DND-41 (cell line): ENCODE measurements around the gene RHBDF2.

Experiments
- ATAC-seq: fragments of 200-7000 bp; cut with Tn5 transposase; 3 replicates; pipeline ENCODE4 v1.9.1; 2021; ENCODE audit warnings: low read depth; ENCODE audit not compliant: insufficient read depth
- DNase-seq: peaks from one replicate; pipeline ENCODE4 v3.0.0-alpha.2; 2020
- H2AFZ ChIP-seq: 2 replicates; pipeline ENCODE4 v1.6.0; 2012; ENCODE audit warnings: low read depth, low read length
- H3K27ac ChIP-seq: 2 replicates; pipeline ENCODE4 v1.5.1; 2012; ENCODE audit warnings: low read length, inconsistent platforms
- H3K27me3 ChIP-seq: fragments of 200-600 bp; sonication (generic); 2 replicates; pipeline ENCODE4 v1.6.0; 2012; ENCODE audit warnings: low read length, mild to moderate bottlenecking, inconsistent platforms; ENCODE audit not compliant: insufficient read depth, poor library complexity
- H3K36me3 ChIP-seq: 2 replicates; pipeline ENCODE4 v1.5.1; 2012; ENCODE audit warnings: low read length, inconsistent platforms; ENCODE audit not compliant: insufficient read depth
- H3K4me1 ChIP-seq: 2 replicates; pipeline ENCODE4 v1.5.1; 2012; ENCODE audit warnings: mild to moderate bottlenecking, low read length; ENCODE audit not compliant: insufficient read depth
- H3K4me2 ChIP-seq: 2 replicates; pipeline ENCODE4 v1.6.0; 2012; ENCODE audit warnings: mild to moderate bottlenecking, moderate library complexity, low read length, inconsistent platforms; ENCODE audit not compliant: insufficient read depth
- H3K4me3 ChIP-seq, 2 experiments: fragments of 200-600 bp in 1 of 2; shearing (Covaris generic) in 1 of 2; 2 replicates each; pipeline ENCODE4 v1.5.1; 2012 to 2016; ENCODE audit warnings: inconsistent platforms in 2 of 2, low read length in 2 of 2, mild to moderate bottlenecking in 2 of 2, low read depth in 1 of 2, moderate library complexity in 1 of 2
- H3K79me2 ChIP-seq: 2 replicates; pipeline ENCODE4 v1.6.0; 2012; ENCODE audit warnings: low read length, inconsistent platforms; ENCODE audit not compliant: insufficient read depth
- H3K9ac ChIP-seq: 2 replicates; pipeline ENCODE4 v1.6.0; 2012; ENCODE audit warnings: low read depth, mild to moderate bottlenecking, inconsistent platforms, low read length, moderate library complexity
- H3K9me3 ChIP-seq: 2 replicates; pipeline ENCODE4 v1.5.1; 2012; ENCODE audit warnings: low read length, moderate library complexity, mild to moderate bottlenecking, inconsistent platforms; ENCODE audit not compliant: insufficient read depth, severe bottlenecking
- H4K20me1 ChIP-seq: 2 replicates; pipeline ENCODE4 v1.6.0; 2012; ENCODE audit warnings: low read length; ENCODE audit not compliant: insufficient read depth
- CTCF ChIP-seq: IDR thresholded peaks from 2 replicates; pipeline ENCODE4 v1.5.1; 2012; ENCODE audit warnings: borderline replicate concordance, low read length, moderate library complexity, mild to moderate bottlenecking; ENCODE audit not compliant: poor library complexity, severe bottlenecking; ENCODE audit errors: extremely low read depth
- EZH2 ChIP-seq: IDR thresholded peaks from 3 replicates; pipeline ENCODE4 v1.6.1; 2012; ENCODE audit warnings: borderline replicate concordance, low read depth, mild to moderate bottlenecking, moderate library complexity, low read length, inconsistent platforms; ENCODE audit not compliant: severe bottlenecking

The RHBDF2 gene

GRCh38 chr17:76459674-76460073 is 41.5 kb downstream of the RHBDF2 start:
- H3K27me3 ChIP-seq = peaks cover 13% of the 10 kb centered on the region
- DNase-seq (no peak), ATAC-seq (no peak)
- H3K9me3 ChIP-seq = no peaks in the 10 kb centered on the region
- H3K4me2 ChIP-seq = no peak overlapping the region
- H3K4me1 ChIP-seq = no peaks in the 10 kb centered on the region
- no peaks in the 10 kb centered on the region; the same call in 1 of the 2 replicates for H4K20me1 ChIP-seq
- H3K4me3 ChIP-seq = no peak overlapping the region
- no peak overlapping the region for H3K9ac ChIP-seq
- no peak overlapping the region for H2AFZ ChIP-seq
- H3K79me2 ChIP-seq = no peaks in the 10 kb centered on the region
- no peaks in the 10 kb centered on the region for H3K36me3 ChIP-seq
- H3K27ac ChIP-seq = no peak overlapping the region
- TF ChIP-seq EZH2 = no peak
- TF ChIP-seq CTCF = no peak

GRCh38 chr17:76458580-76459490 is 42.4 kb downstream of the RHBDF2 start:
- H3K4me2 ChIP-seq = no peak overlapping the region
- no peaks in the 10 kb centered on the region for H3K79me2 ChIP-seq
- no peaks in the 10 kb centered on the region; the same call in 1 of the 2 replicates for H4K20me1 ChIP-seq
- no peak overlapping the region for H3K9ac ChIP-seq
- H3K4me3 ChIP-seq = no peak overlapping the region
- no peak overlapping the region for H3K27ac ChIP-seq
- peaks cover 13% of the 10 kb centered on the region for H3K27me3 ChIP-seq
- H3K9me3 ChIP-seq = no peaks in the 10 kb centered on the region
- ATAC-seq = no peak
- TF ChIP-seq EZH2 (no peak), CTCF (no peak)
- no peak for DNase-seq
- H3K36me3 ChIP-seq = no peaks in the 10 kb centered on the region
- no peak overlapping the region for H2AFZ ChIP-seq
- no peaks in the 10 kb centered on the region for H3K4me1 ChIP-seq

- H2AFZ ChIP-seq = peak overlapping the region; percentile 56; the same call in 1 of the 2 replicates
Measured at GRCh38 chr17:76453431-76453743, 47.8 kb downstream of the RHBDF2 start.

More at GRCh38 chr17:76453431-76453743, 47.8 kb downstream of the RHBDF2 start:
- no peaks in the 10 kb centered on the region for H3K9me3 ChIP-seq
- H3K4me2 ChIP-seq = peak overlapping the region; percentile 73
- H3K4me3 ChIP-seq = peak overlapping the region in 1 of 2 experiments; percentile 81; a peak in 2 of 4 replicates
- peaks cover 37% of the 10 kb centered on the region for H4K20me1 ChIP-seq
- no peaks in the 10 kb centered on the region; the same call in 1 of the 2 replicates for H3K36me3 ChIP-seq
- TF ChIP-seq CTCF (no peak), EZH2 (no peak)
- peaks cover 28% of the 10 kb centered on the region for H3K4me1 ChIP-seq
- no peak overlapping the region for H3K27ac ChIP-seq
- ATAC-seq = no peak
- H3K27me3 ChIP-seq = peaks cover 4% of the 10 kb centered on the region
- H3K79me2 ChIP-seq = peaks cover 43% of the 10 kb centered on the region
- no peak for DNase-seq
- H3K9ac ChIP-seq = no peak overlapping the region
